CD14-positive monocyte (primary cell): Measurements from ENCODE around the gene CLEC18B. TPM values are rescaled to one million over a fixed set of nuclear protein-coding genes. Genes with fewer than 3 reads are reported as not detected.
"Not testable (repeated sequence)": the region's sequence is repeated elsewhere in the genome, so short reads cannot be mapped to it uniquely, and the experiment has no call there.

ENCODE experiments used
- DNase-seq, 3 donors: peaks; one replicate each; pipeline ENCODE4 v3.0.0-alpha.2; 2011 to 2022
- H2AFZ ChIP-seq: 2 replicates; pipeline ENCODE4 v1.6.0; 2012; ENCODE audit warnings: mild to moderate bottlenecking, low read depth, low read length, inconsistent platforms; ENCODE audit not compliant: insufficient read depth, poor library complexity, severe bottlenecking
- H3K27ac ChIP-seq, 2 donors: 1 replicate in 1 of 2; 2 replicates in 1 of 2; pipeline ENCODE4 v1.5.1; 2012 to 2013; ENCODE audit warnings: low read length in 2 of 2, control low read depth in 1 of 2, inconsistent platforms in 1 of 2, low read depth in 1 of 2, mild to moderate bottlenecking in 1 of 2
- H3K27me3 ChIP-seq, 2 donors: one replicate each; pipeline versions ENCODE4 v1.6.0 to v1.6.1; 2011 to 2013; ENCODE audit warnings: low read length in 2 of 2; ENCODE audit not compliant: control insufficient read depth in 2 of 2, insufficient read depth in 2 of 2
- H3K36me3 ChIP-seq, 2 donors: replicated peaks in 1 of 2; 1 replicate in 1 of 2; 2 replicates in 1 of 2; pipeline versions ENCODE4 v1.5.1 to v1.6.1; 2012 to 2013; ENCODE audit warnings: low read length in 2 of 2, control low read depth in 1 of 2, inconsistent platforms in 1 of 2, mild to moderate bottlenecking in 1 of 2; ENCODE audit not compliant: insufficient read depth in 2 of 2, control insufficient read depth in 1 of 2
- H3K4me1 ChIP-seq, 2 donors: 1 replicate in 1 of 2; 2 replicates in 1 of 2; pipeline versions ENCODE4 v1.5.1 to v1.6.1; 2012 to 2013; ENCODE audit warnings: low read length in 2 of 2, control low read depth in 1 of 2, inconsistent platforms in 1 of 2, mild to moderate bottlenecking in 1 of 2, moderate library complexity in 1 of 2; ENCODE audit not compliant: insufficient read depth in 2 of 2, control insufficient read depth in 1 of 2
- H3K4me2 ChIP-seq: replicated peaks from 2 replicates; pipeline ENCODE3; 2012; ENCODE audit warnings: low read length, moderate library complexity, mild to moderate bottlenecking; ENCODE audit not compliant: poor library complexity, severe bottlenecking; ENCODE audit errors: extremely low read depth
- H3K4me3 ChIP-seq, 3 experiments: fragments of 200-600 bp in 1 of 3; sonication (generic) in 1 of 3; replicated peaks in 1 of 3; 1 replicate in 2 of 3; 2 replicates in 1 of 3; pipeline ENCODE4 v1.5.1; 2011 to 2013; ENCODE audit warnings: low read length in 3 of 3, mild to moderate bottlenecking in 3 of 3, control low read depth in 2 of 3, low read depth in 2 of 3, inconsistent platforms in 1 of 3, moderate library complexity in 1 of 3
- H3K79me2 ChIP-seq: 2 replicates; pipeline ENCODE4 v1.6.0; 2012; ENCODE audit warnings: mild to moderate bottlenecking, control low read depth, inconsistent platforms, low read length, moderate library complexity; ENCODE audit not compliant: insufficient read depth
- H3K9ac ChIP-seq: 2 replicates; pipeline ENCODE4 v1.6.0; 2017; ENCODE audit warnings: low read length, mild to moderate bottlenecking; ENCODE audit not compliant: insufficient read depth, poor library complexity, severe bottlenecking
- H3K9me3 ChIP-seq, 2 donors: replicated peaks in 1 of 2; 1 replicate in 1 of 2; 2 replicates in 1 of 2; pipeline versions ENCODE4 v1.5.1 to v1.6.1; 2012 to 2013; ENCODE audit warnings: low read length in 2 of 2, control low read depth in 1 of 2; ENCODE audit not compliant: control insufficient read depth in 1 of 2, insufficient read depth in 1 of 2
- H4K20me1 ChIP-seq: 2 replicates; pipeline ENCODE4 v1.6.0; 2012; ENCODE audit warnings: mild to moderate bottlenecking, low read length, control low read depth, moderate library complexity; ENCODE audit not compliant: insufficient read depth
- H3K27ac Mint-ChIP-seq, 7 donors: one replicate each; pipeline ENCODE4 v1.8.0; 2020; ENCODE audit warnings: mild to moderate bottlenecking in 7 of 7, mixed read lengths in 7 of 7, moderate library complexity in 6 of 7, inconsistent platforms in 2 of 7
- H3K27me3 Mint-ChIP-seq, 3 donors: one replicate each; pipeline ENCODE4 v1.8.0; 2021 to 2022; ENCODE audit warnings: low read depth in 3 of 3, mild to moderate bottlenecking in 3 of 3, mixed read lengths in 3 of 3, moderate library complexity in 3 of 3, inconsistent platforms in 1 of 3
- H3K36me3 Mint-ChIP-seq, 2 donors: one replicate each; pipeline ENCODE4 v1.8.0; 2020; ENCODE audit warnings: mixed read lengths in 2 of 2, inconsistent platforms in 1 of 2, mild to moderate bottlenecking in 1 of 2
- H3K4me1 Mint-ChIP-seq: one replicate; pipeline ENCODE4 v1.8.0; 2020; ENCODE audit warnings: mild to moderate bottlenecking, mixed read lengths
- H3K4me3 Mint-ChIP-seq, 2 donors: one replicate each; pipeline ENCODE4 v1.8.0; 2020; ENCODE audit warnings: mild to moderate bottlenecking in 2 of 2, mixed read lengths in 2 of 2, moderate library complexity in 1 of 2
- H3K9me3 Mint-ChIP-seq, 7 donors: one replicate each; pipeline ENCODE4 v1.8.0; 2020 to 2022; ENCODE audit warnings: mixed read lengths in 7 of 7, mild to moderate bottlenecking in 6 of 7, moderate library complexity in 6 of 7, inconsistent platforms in 2 of 7
- CTCF ChIP-seq: fragments of 200-600 bp; IDR thresholded peaks from one replicate; pipeline ENCODE4 v1.8.0; 2022; ENCODE audit warnings: antibody characterized with exemption, mild to moderate bottlenecking
- WGBS: methylation state at CpG from one replicate; pipeline ENCODE4 v1.1.5; 2013; ENCODE audit warnings: missing lambda C conversion rate; ENCODE audit not compliant: insufficient coverage; 5-methylcytosine and 5-hydroxymethylcytosine counted together
- intact Hi-C, 2 donors: fragments of 100-400 bp; cut with micrococcal nuclease; formaldehyde crosslinking; loops; one replicate each; pipeline versions ENCODE4 v1.15.0 to v1.15.1; 2023
- polyA minus RNA-seq: library from RNA; depleted of rRNA, polyadenylated mRNA; stranded (reverse); fragments of >200 nt; gene quantifications from 2 replicates; pipeline ENCODE4 v1.2.3, GENCODE V29; 2012
- polyA plus RNA-seq, 3 donors: library from polyadenylated mRNA; depleted of rRNA in 1 of 3; unstranded in 2 of 3; stranded (reverse) in 1 of 3; fragments of 300-500 nt in 2 of 3; fragments of >200 nt in 1 of 3; fragmentation: Illumina TruSeq in 2 of 3; gene quantifications; 1 replicate in 2 of 3; 2 replicates in 1 of 3; pipeline ENCODE4 v1.2.3, GENCODE V29; 2012 to 2021
- total RNA-seq, 12 experiments: library from RNA in 1 of 12; stranded (reverse) in 1 of 12; fragments of 120-200 nt in 1 of 12; gene quantifications; one replicate each; pipeline ENCODE4 v1.2.4 and lab custom pipeline; 2013 to 2026; ENCODE audit warnings: mixed read lengths in 6 of 12, inconsistent platforms in 1 of 12

The CLEC18B gene
- 0.60 TPM for total RNA-seq (2013)
- polyA plus RNA-seq (1 to 10 TPM in 1 of 3 donors, not detected in 2; 1.5 TPM), polyA minus RNA-seq (1.5 TPM in 1 of 2 replicates, not detected in the other), total RNA-seq (lab: John Stamatoyannopoulos, UW) (0.05 to 3.3 (median 0.80) reads per million in 11 experiments)

- H3K27ac ChIP-seq, H3K4me2 ChIP-seq, H3K4me3 Mint-ChIP-seq, H2AFZ ChIP-seq, H4K20me1 ChIP-seq, H3K4me1 Mint-ChIP-seq, intact Hi-C loops, H3K27me3 Mint-ChIP-seq, H3K27ac Mint-ChIP-seq, H3K4me1 ChIP-seq, H3K9ac ChIP-seq, H3K4me3 ChIP-seq, H3K9me3 Mint-ChIP-seq, DNase-seq, H3K36me3 Mint-ChIP-seq, H3K36me3 ChIP-seq, H3K79me2 ChIP-seq, H3K9me3 ChIP-seq, H3K27me3 ChIP-seq: not testable (repeated sequence)
- WGBS: no CpG with 5 or more reads among the region's 27 CpGs
Measured at GRCh38 chr16:74420612-74421481, at the start of gene CLEC18B. TSS of gene CLEC18B (minus strand) at chr16:74421478. CDS start at chr16:74421270, 208 bp downstream.

- intact Hi-C loops: loop anchor here in 1 of 2 donors (10.0 kb wide), 1 partner anchor 155 kb away; no protein-coding TSS in a partner anchor
- Histone ChIP-seq H3K9me3 (no peaks in the 10 kb centered on the region), H2AFZ (no peak overlapping the region), H3K4me3 (no peak overlapping the region), H3K79me2 (no peaks in the 10 kb centered on the region), H3K4me1 (no peaks in the 10 kb centered on the region), H3K27me3 (no peaks in the 10 kb centered on the region), H4K20me1 (no peaks in the 10 kb centered on the region), H3K9ac (no peak overlapping the region), H3K27ac (no peak overlapping the region), H3K36me3 (peaks cover 90 to 100% of the 10 kb centered on the region in 2 donors), H3K4me2 (no peak overlapping the region)
- 95% methylated on average over 2 of the region's 6 CpGs for WGBS
- TF ChIP-seq CTCF: no peak
- H3K4me1 Mint-ChIP-seq: no peaks in the 10 kb centered on the region
- H3K36me3 Mint-ChIP-seq: peaks cover 87 to 97% of the 10 kb centered on the region in 2 donors
- H3K9me3 Mint-ChIP-seq: no peaks in the 10 kb centered on the region
- DNase-seq: no peak
- H3K27ac Mint-ChIP-seq: no peak overlapping the region
- no peaks in the 10 kb centered on the region for H3K27me3 Mint-ChIP-seq
- no peak overlapping the region for H3K4me3 Mint-ChIP-seq
Measured at GRCh38 chr16:74469946-74470478, 48.7 kb upstream of the CLEC18B start.
